GM23338 (cell line): ENCODE measurements around the gene GTF3C1. TPM values are rescaled to one million over a fixed set of nuclear protein-coding genes. Genes with fewer than 3 reads are reported as not detected.
A peak's percentile ranks its signal among the peaks of the same experiment; 100 is the strongest.

ENCODE experiments used
- ATAC-seq: fragments of 200-7000 bp; cut with Tn5 transposase; 3 replicates; pipeline ENCODE4 v1.9.1; 2020
- DNase-seq: peaks from one replicate; pipeline ENCODE4 v3.0.0-alpha.2; 2015; ENCODE audit warnings: low spot score
- H2AFZ ChIP-seq: fragments of 200-600 bp; sonication (generic); 2 replicates; pipeline ENCODE4 v1.8.0; 2016; ENCODE audit warnings: antibody characterized with exemption, mild to moderate bottlenecking, moderate library complexity
- H3F3A ChIP-seq: fragments of 200-600 bp; sonication (generic); replicated peaks from 2 replicates; pipeline ENCODE4 v1.8.0; 2017; ENCODE audit warnings: antibody characterized with exemption, mixed run types, low read depth
- H3K27ac ChIP-seq: fragments of 200-600 bp; sonication (generic); 2 replicates; pipeline ENCODE4 v1.6.1; 2016; ENCODE audit warnings: low read depth
- H3K27me3 ChIP-seq: fragments of 200-600 bp; sonication (generic); 2 replicates; pipeline ENCODE4 v1.8.0; 2016; ENCODE audit warnings: mild to moderate bottlenecking, mixed run types, moderate library complexity; ENCODE audit not compliant: insufficient read depth
- H3K36me3 ChIP-seq: fragments of 200-600 bp; sonication (generic); 2 replicates; pipeline ENCODE4 v1.8.0; 2016; ENCODE audit warnings: mild to moderate bottlenecking; ENCODE audit not compliant: insufficient read depth
- H3K4me1 ChIP-seq: fragments of 200-600 bp; sonication (generic); 2 replicates; pipeline ENCODE4 v1.8.0; 2016; ENCODE audit warnings: mild to moderate bottlenecking, moderate library complexity; ENCODE audit not compliant: insufficient read depth
- H3K4me2 ChIP-seq: fragments of 200-600 bp; sonication (generic); 2 replicates; pipeline ENCODE4 v1.7.1; 2017; ENCODE audit warnings: mixed run types
- H3K4me3 ChIP-seq: fragments of 200-600 bp; sonication (generic); 2 replicates; pipeline ENCODE4 v1.6.1; 2016; ENCODE audit warnings: mixed run types
- H3K79me2 ChIP-seq: fragments of 200-600 bp; sonication (generic); replicated peaks from 2 replicates; pipeline ENCODE4 v1.8.0; 2017; ENCODE audit warnings: mild to moderate bottlenecking; ENCODE audit not compliant: insufficient read depth
- H3K9me2 ChIP-seq: fragments of 200-600 bp; sonication (generic); 2 replicates; pipeline ENCODE4 v1.8.0; 2017; ENCODE audit not compliant: insufficient read depth
- H4K20me1 ChIP-seq: fragments of 200-600 bp; sonication (generic); replicated peaks from 2 replicates; pipeline ENCODE4 v1.8.0; 2017; ENCODE audit warnings: mild to moderate bottlenecking; ENCODE audit not compliant: insufficient read depth
- H3K27ac Mint-ChIP-seq: 2 replicates; pipeline ENCODE4 v1.8.0; 2020; ENCODE audit warnings: inconsistent platforms, mild to moderate bottlenecking, moderate library complexity, mixed read lengths
- H3K27me3 Mint-ChIP-seq: 3 replicates; pipeline ENCODE4 v1.8.0; 2022; ENCODE audit warnings: low read depth, mild to moderate bottlenecking, moderate library complexity, mixed read lengths, inconsistent platforms; ENCODE audit not compliant: insufficient read depth, poor library complexity
- H3K36me3 Mint-ChIP-seq: 3 replicates; pipeline ENCODE4 v1.8.0; 2021; ENCODE audit warnings: low read depth, mild to moderate bottlenecking, inconsistent platforms, moderate library complexity, mixed read lengths
- H3K4me1 Mint-ChIP-seq: 3 replicates; pipeline ENCODE4 v1.8.0; 2020; ENCODE audit warnings: mild to moderate bottlenecking, inconsistent platforms, mixed read lengths
- H3K4me3 Mint-ChIP-seq: 3 replicates; pipeline ENCODE4 v1.8.0; 2021; ENCODE audit warnings: moderate library complexity, mild to moderate bottlenecking, inconsistent platforms, mixed read lengths
- H3K9me3 Mint-ChIP-seq: 3 replicates; pipeline ENCODE4 v1.8.0; 2020; ENCODE audit warnings: moderate library complexity, mild to moderate bottlenecking, inconsistent platforms, mixed read lengths
- EZH2phosphoT487 ChIP-seq: fragments of 200-600 bp; sonication (generic); IDR thresholded peaks from one replicate; pipeline ENCODE4 v1.8.1; 2018; ENCODE audit warnings: antibody characterized with exemption; ENCODE audit not compliant: unreplicated experiment
- STAT1 ChIP-seq: IDR thresholded peaks from one replicate; pipeline ENCODE4 v1.6.1; 2016; ENCODE audit warnings: antibody characterized with exemption; ENCODE audit not compliant: unreplicated experiment
- ZNF114 ChIP-seq: fragments of 250-450 bp; sonication (Bioruptor Pico); IDR thresholded peaks from 2 replicates; pipeline ENCODE4 v1.5.0; 2020; ENCODE audit warnings: mild to moderate bottlenecking, moderate library complexity
- ZNF462 ChIP-seq: fragments of 250-450 bp; sonication (Bioruptor Pico); IDR thresholded peaks from 2 replicates; pipeline ENCODE4 v1.5.0; 2020; ENCODE audit warnings: mild to moderate bottlenecking, moderate library complexity
- polyA plus RNA-seq: library from polyadenylated mRNA; unstranded; fragments of >200 nt; fragmentation: Nextera tagmentation; extraction: Ambion mirVana; gene quantifications from 2 replicates; pipeline ENCODE4 v1.2.1, GENCODE V29; 2016
- total RNA-seq: library from RNA; depleted of rRNA; stranded (reverse); fragments of >200 nt; shearing (Covaris generic); gene quantifications from 2 replicates; pipeline ENCODE4 v1.2.3, GENCODE V29; 2014

GTF3C1 gene
- total and polyA plus RNA-seq, 2 experiments from 2014 or later = 78.5 to 138 TPM

DNA sequence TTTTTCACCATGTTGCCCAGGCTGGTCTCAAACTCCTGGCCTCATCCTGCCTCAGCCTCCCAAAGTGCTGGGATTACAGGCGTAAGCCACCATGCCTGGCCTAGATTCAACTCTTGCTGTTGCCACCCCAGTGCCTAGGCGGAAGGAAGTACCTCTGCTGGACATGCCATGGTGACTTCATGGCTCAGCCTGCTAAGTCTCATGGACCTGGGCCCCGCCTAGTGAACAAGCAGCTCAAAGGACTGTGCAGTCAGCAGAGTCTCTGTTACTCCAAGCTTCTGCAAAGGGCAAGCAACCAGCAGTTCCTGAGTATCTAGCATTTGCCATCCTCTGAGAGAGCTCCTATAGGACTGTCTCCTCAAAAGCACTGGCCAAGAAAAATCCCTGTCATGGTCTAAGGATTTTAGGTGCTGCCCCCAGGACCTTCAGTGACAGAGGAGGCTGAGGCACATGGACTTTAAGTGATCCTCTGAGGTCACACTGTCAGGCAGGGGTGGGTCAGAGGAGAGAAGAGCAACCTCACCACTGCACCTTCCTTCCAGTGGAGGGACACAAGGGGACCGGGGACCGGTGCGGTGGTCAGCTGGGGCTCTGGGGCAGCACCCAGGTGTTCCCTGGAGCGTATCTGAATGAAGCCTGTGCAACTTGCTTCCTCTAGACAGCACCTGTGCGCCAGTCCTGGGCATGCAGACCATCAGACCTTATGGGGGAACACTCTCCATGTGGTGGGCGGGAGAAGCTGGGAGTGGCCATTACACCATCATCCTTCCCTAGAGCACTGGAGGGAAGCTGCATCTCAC lies 76.4 kb downstream of the GTF3C1 start (continued):
- no peak for TF ChIP-seq ZNF462 (CRISPR knock-in tag)

DNA sequence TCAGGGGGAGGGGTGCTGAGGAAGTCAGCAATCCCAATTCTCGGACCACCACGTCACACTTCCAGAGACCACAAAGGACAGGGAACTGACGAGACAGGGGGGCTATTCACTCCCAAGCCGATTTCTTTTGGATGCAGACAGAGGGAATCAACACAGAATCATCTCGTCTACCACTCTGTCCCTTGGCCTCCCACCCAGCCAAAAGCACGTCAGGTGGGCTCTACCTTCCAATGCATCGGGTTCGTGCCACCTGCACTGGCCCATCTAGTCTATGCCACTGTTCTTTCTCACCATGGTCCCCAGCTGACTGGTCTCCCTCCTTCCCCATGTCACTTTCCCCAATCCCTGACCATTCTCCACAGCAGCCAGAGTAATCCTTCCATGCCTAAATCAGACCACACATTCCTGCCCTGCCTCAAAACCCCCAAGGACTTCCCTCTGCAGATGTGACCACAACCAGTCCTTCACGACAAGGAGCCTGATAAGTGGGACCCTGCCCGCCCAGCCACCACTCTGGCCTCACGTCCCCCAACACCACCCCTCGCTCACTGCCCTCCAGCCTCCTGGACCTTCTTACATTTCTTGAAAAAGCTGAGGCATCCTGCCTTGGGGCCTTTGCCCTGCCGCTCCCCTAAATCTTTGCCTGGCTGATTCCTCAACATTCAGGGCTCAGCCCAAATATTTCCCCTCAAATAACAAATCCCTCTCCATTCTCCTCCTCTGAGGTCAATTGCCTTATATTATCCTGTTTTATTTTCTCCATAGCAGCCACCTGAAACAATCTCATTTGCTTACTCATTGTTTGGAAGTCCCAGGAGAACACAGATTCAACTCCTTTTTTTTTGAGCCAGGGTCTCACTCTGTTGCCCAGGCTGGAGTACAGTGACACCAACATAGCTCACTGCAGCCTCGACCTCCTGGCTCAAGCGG lies 77.4 kb downstream of the GTF3C1 start:
- peaks cover 86% of the 10 kb centered on the region for H3K36me3 Mint-ChIP-seq
- peaks cover 23% of the 10 kb centered on the region; the same call in 1 of the 2 replicates for H3K36me3 ChIP-seq
- TF ChIP-seq ZNF114 (CRISPR knock-in tag) (no peak), EZH2phosphoT487 (no peak), ZNF462 (CRISPR knock-in tag) (no peak), STAT1 (no peak)

More for the DNA sequence above, 77.4 kb downstream of the GTF3C1 start:
- no peaks in the 10 kb centered on the region for H3K4me1 ChIP-seq
- H3K9me2 ChIP-seq = no peaks in the 10 kb centered on the region
- Mint-ChIP-seq H3K4me3 (no peak overlapping the region), H3K27ac (peak overlapping the region; percentile 87), H3K9me3 (no peaks in the 10 kb centered on the region), H3K4me1 (no peaks in the 10 kb centered on the region), H3K27me3 (peaks cover 8% of the 10 kb centered on the region)
- no peak overlapping the region for H3K4me2 ChIP-seq
- H2AFZ ChIP-seq = no peak overlapping the region
- DNase-seq (no peak), ATAC-seq (no peak)
- H3K27ac ChIP-seq = no peak overlapping the region
- peaks cover 5% of the 10 kb centered on the region; the same call in 1 of the 2 replicates for H4K20me1 ChIP-seq
- no peaks in the 10 kb centered on the region for H3K79me2 ChIP-seq
- no peaks in the 10 kb centered on the region for H3F3A ChIP-seq
- H3K27me3 ChIP-seq = no peaks in the 10 kb centered on the region
- no peak overlapping the region for H3K4me3 ChIP-seq
